K562 (cell line): ENCODE data around the gene BEST4. TPM values are rescaled to one million over a fixed set of nuclear protein-coding genes. Genes with fewer than 3 reads are reported as not detected.

Experiments used
- ATAC-seq: fragments of 200-7000 bp; cut with Tn5 transposase; 3 replicates; pipeline ENCODE4 v1.9.1; 2020; ENCODE audit warnings: moderate library complexity
- BruUV-seq: library from RNA; stranded (reverse); fragments of 400-500 nt; replicated peaks from 2 replicates; lab custom pipeline; 2021; lab: Mats Ljungman, UMichigan
- CTCF ChIA-PET: fragments of 300-600 bp; formaldehyde crosslinking; extraction: SDS; loops from one replicate; lab custom pipeline; 2021; ENCODE audit warnings: low intra/inter-chr PET ratio; lab: Yijun Ruan, JAX
- POLR2A ChIA-PET: fragments of 300-600, 350-650 bp; sonication (Branson Sonifier 250); formaldehyde crosslinking; extraction: SDS; loops from one replicate; lab custom pipeline; 2021; ENCODE audit warnings: antibody characterized with exemption, inconsistent platforms; lab: Yijun Ruan, JAX
- DNase-seq, 4 experiments: peaks; one replicate each; pipeline versions ENCODE4 v3.0.0 to v3.0.0-alpha.2; 2011 to 2018; ENCODE audit warnings: low spot score in 3 of 4, mixed read lengths in 3 of 4; ENCODE audit errors: extremely low read depth in 1 of 4
- FAIRE-seq: peaks from 2 replicates; lab custom pipeline; 2011; peaks lifted over from hg19 to GRCh38; lab: Jason Lieb, UNC
- H2AFZ ChIP-seq: 2 replicates; pipeline ENCODE4 v1.6.0; 2011; ENCODE audit warnings: low read depth, low read length, control low read depth, inconsistent platforms
- H3K27ac ChIP-seq: fragments of 200-600 bp; 3 replicates; pipeline ENCODE4 v1.8.0; 2011; ENCODE audit warnings: low read depth, mild to moderate bottlenecking, control low read depth, inconsistent platforms, low read length, moderate library complexity, mixed read lengths; ENCODE audit errors: extremely low read depth
- H3K27me3 ChIP-seq, 2 experiments: fragments of 300-600 bp in 1 of 2; 2 replicates in 1 of 2; 3 replicates in 1 of 2; pipeline versions ENCODE4 v1.6.0 to v1.8.0; 2011; ENCODE audit warnings: inconsistent platforms in 2 of 2, low read length in 2 of 2, mild to moderate bottlenecking in 1 of 2, mixed read lengths in 1 of 2, moderate library complexity in 1 of 2; ENCODE audit not compliant: control insufficient read depth in 2 of 2, insufficient read depth in 2 of 2
- H3K36me3 ChIP-seq: fragments of 300-600 bp; 3 replicates; pipeline ENCODE4 v1.8.0; 2011; ENCODE audit warnings: mild to moderate bottlenecking, low read length, inconsistent platforms; ENCODE audit not compliant: control insufficient read depth, insufficient read depth
- H3K4me1 ChIP-seq, 2 experiments: fragments of 200-600 bp in 1 of 2; replicated peaks in 1 of 2; 2 replicates in 1 of 2; 3 replicates in 1 of 2; pipeline versions ENCODE4 v1.5.1 to v1.8.0; 2011; ENCODE audit warnings: inconsistent platforms in 2 of 2, low read length in 2 of 2, mild to moderate bottlenecking in 1 of 2, mixed read lengths in 1 of 2, moderate library complexity in 1 of 2; ENCODE audit not compliant: control insufficient read depth in 2 of 2, insufficient read depth in 2 of 2
- H3K4me2 ChIP-seq: 2 replicates; pipeline ENCODE4 v1.6.1; 2011; ENCODE audit warnings: low read length, control low read depth, inconsistent platforms, mixed read lengths; ENCODE audit not compliant: insufficient read depth
- H3K4me3 ChIP-seq: fragments of 200-600 bp; sonication (generic), shearing (Covaris generic); 2 replicates; pipeline ENCODE4 v1.5.1; 2016; ENCODE audit warnings: control low read depth, inconsistent platforms
- H3K79me2 ChIP-seq: fragments of 200-600 bp; 3 replicates; pipeline ENCODE4 v1.8.0; 2011; ENCODE audit warnings: low read length, inconsistent platforms; ENCODE audit not compliant: control insufficient read depth, insufficient read depth
- H3K9ac ChIP-seq, 2 experiments: 2 replicates each; pipeline versions ENCODE4 v1.6.0 to v1.6.1; 2011; ENCODE audit warnings: low read depth in 2 of 2, low read length in 2 of 2, control low read depth in 1 of 2, inconsistent platforms in 1 of 2, mild to moderate bottlenecking in 1 of 2, mixed read lengths in 1 of 2; ENCODE audit not compliant: insufficient read depth in 1 of 2
- H3K9me1 ChIP-seq: one replicate; pipeline ENCODE4 v1.6.0; 2011; ENCODE audit warnings: inconsistent platforms, mild to moderate bottlenecking, low read length, moderate library complexity; ENCODE audit not compliant: control insufficient read depth, insufficient read depth
- H3K9me3 ChIP-seq: replicated peaks from 2 replicates; pipeline ENCODE4 v1.5.1; 2011; ENCODE audit warnings: low read depth, low read length, inconsistent platforms; ENCODE audit not compliant: control insufficient read depth, insufficient read depth
- H4K20me1 ChIP-seq: replicated peaks from 2 replicates; pipeline ENCODE4 v1.6.1; 2011; ENCODE audit warnings: low read length, inconsistent platforms, mixed read lengths; ENCODE audit not compliant: control insufficient read depth, insufficient read depth
- BHLHE40 ChIP-seq: IDR thresholded peaks from 2 replicates; pipeline ENCODE4 v1.6.1; 2011; ENCODE audit warnings: low read length, improper control_type of control experiment
- CTBP1 ChIP-seq: fragments of 450-650 bp; IDR thresholded peaks from 2 replicates; pipeline ENCODE4 v1.6.1; 2016; ENCODE audit warnings: borderline replicate concordance
- NFIC ChIP-seq: fragments of 450-650 bp; IDR thresholded peaks from 2 replicates; pipeline ENCODE4 v1.6.1; 2017; ENCODE audit warnings: mild to moderate bottlenecking, inconsistent platforms
- ZNF197 ChIP-seq: fragments of 200-800 bp; sonication (Bioruptor generic); IDR thresholded peaks from 2 replicates; pipeline ENCODE4 v1.6.1; 2016; ENCODE audit warnings: low read depth, missing genetic modification characterization, missing compliant biosample characterization
- WGBS: fragments of 100-300 bp; shearing (Covaris generic); methylation state at CpG from one replicate; pipeline ENCODE4 v1.1.6; 2016; ENCODE audit warnings: low coverage, mixed read lengths; ENCODE audit not compliant: insufficient coverage; ENCODE audit errors: missing lambda C conversion rate; 5-methylcytosine and 5-hydroxymethylcytosine counted together
- in situ Hi-C: fragments of 300-500 bp; cut with MboI; formaldehyde crosslinking; loops from 4 replicates; pipeline ENCODE4 v1.15.0; 2018; ENCODE audit warnings: inconsistent platforms, mixed read lengths
- intact Hi-C: fragments of 100-400 bp; cut with micrococcal nuclease; formaldehyde crosslinking; loops from 2 replicates; pipeline ENCODE4 v1.14.2; 2022
- polyA plus RNA-seq, 8 experiments: library from polyadenylated mRNA; depleted of rRNA in 4 of 8; stranded (reverse) in 5 of 8; unstranded in 3 of 8; fragments of >200 nt; fragmentation: Nextera tagmentation in 2 of 8; fragmentation: Illumina TruSeq in 1 of 8; extraction: Ambion mirVana in 2 of 8; extraction: Trizol in 1 of 8; gene quantifications; 2 replicates each; pipeline versions ENCODE4 v1.2.1 to v1.2.3, GENCODE V29; 2011 to 2014; ENCODE audit warnings: inconsistent platforms in 1 of 8, missing spikeins in 1 of 8
- total RNA-seq, 7 experiments: library from RNA; depleted of rRNA in 6 of 7; stranded (reverse); fragments of >200 nt in 6 of 7; fragmentation: Illumina TruSeq in 2 of 7; extraction: Trizol in 2 of 7; gene quantifications; 2 replicates each; pipeline versions ENCODE4 v1.2.1 to v1.2.3, GENCODE V29; 2011 to 2021; ENCODE audit warnings: low replicate concordance in 1 of 7
- TF ChIP-seq, protein P1 (sequence below), 2 experiments: fragments of 450-650 bp; formaldehyde crosslinking in 1 of 2; IDR thresholded peaks; 2 replicates each; pipeline versions ENCODE4 v1.4.0 to v1.6.1; 2014 to 2020; ENCODE audit warnings: mild to moderate bottlenecking in 2 of 2, borderline replicate concordance in 1 of 2, low read depth in 1 of 2

BEST4 gene
- total and polyA plus RNA-seq, 9 of the 15 experiments (the other 6 are each of a cell fraction or from before 2014, with no cell fraction given): 0.07 to 0.11 TPM; not detected in 7

DNA sequence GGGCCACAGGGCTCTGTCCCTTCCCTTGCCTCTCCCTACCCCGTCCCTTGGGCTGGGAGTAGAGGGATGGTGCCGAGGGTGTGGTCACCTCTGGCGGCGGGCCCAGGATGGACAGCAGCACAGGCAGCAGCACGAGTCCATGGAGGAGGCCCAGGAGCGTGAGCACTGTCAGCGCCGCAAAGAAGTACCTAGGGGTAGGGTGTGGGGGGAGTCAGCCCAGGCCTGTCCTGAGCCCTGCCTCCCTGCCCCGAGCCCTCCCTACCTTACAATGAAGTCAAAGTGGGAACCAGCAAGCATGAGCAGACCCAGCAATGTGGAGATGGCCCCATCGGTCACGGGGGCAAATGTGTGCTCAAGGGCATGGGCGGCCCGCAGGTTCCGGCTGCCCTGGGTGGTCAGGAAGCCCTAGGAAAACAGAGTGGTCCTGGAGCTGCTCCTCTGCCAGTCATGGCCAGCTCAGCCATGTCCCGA, 35.0 kb upstream of the BEST4 start:
- Histone ChIP-seq H3K9ac (peak overlapping the region in 1 of 2 experiments; percentile 70; a peak in 2 of 4 replicates), H3K9me3 (no peaks in the 10 kb centered on the region), H2AFZ (peak overlapping the region; percentile 47), H3K27me3 (no peaks in the 10 kb centered on the region), H3K4me2 (peak overlapping the region; percentile 22; the same call in 1 of the 2 replicates), H3K36me3 (no peaks in the 10 kb centered on the region), H4K20me1 (no peaks in the 10 kb centered on the region), H3K4me3 (no peak overlapping the region), H3K27ac (no peak overlapping the region), H3K4me1 (peaks cover 13 to 49% of the 10 kb centered on the region in 2 experiments), H3K79me2 (no peaks in the 10 kb centered on the region), H3K9me1 (no peaks in the 10 kb centered on the region)
- BruUV-seq: no TSS peak
- intact Hi-C loops: no loop called here
- ChIA-PET CTCF (no interaction called here), POLR2A (interaction anchor here (1.5 to 9.2 kb wide), 6 partner anchors 9 to 517 kb away, joined by 4 to 594 read pairs (median 162); partner anchors contain the start of genes BTBD19, DYNLT4, MUTYH and PLK3)
- DNase-seq: no peak
- in situ Hi-C loops: loop anchor here (5.0 kb wide), 1 partner anchor 91 kb away; the partner anchor contains the start of gene RNU5D-1
- no peak for FAIRE-seq
- no peak for ATAC-seq
- TF ChIP-seq BHLHE40 (peak; percentile 61; the same call in 1 of the 2 replicates), NFIC (peak; percentile 50), CTBP1 (peak; percentile 45; the same call in 1 of the 2 replicates), ZNF197 (CRISPR knock-in tag) (no peak)
- TF ChIP-seq, protein P1, sequence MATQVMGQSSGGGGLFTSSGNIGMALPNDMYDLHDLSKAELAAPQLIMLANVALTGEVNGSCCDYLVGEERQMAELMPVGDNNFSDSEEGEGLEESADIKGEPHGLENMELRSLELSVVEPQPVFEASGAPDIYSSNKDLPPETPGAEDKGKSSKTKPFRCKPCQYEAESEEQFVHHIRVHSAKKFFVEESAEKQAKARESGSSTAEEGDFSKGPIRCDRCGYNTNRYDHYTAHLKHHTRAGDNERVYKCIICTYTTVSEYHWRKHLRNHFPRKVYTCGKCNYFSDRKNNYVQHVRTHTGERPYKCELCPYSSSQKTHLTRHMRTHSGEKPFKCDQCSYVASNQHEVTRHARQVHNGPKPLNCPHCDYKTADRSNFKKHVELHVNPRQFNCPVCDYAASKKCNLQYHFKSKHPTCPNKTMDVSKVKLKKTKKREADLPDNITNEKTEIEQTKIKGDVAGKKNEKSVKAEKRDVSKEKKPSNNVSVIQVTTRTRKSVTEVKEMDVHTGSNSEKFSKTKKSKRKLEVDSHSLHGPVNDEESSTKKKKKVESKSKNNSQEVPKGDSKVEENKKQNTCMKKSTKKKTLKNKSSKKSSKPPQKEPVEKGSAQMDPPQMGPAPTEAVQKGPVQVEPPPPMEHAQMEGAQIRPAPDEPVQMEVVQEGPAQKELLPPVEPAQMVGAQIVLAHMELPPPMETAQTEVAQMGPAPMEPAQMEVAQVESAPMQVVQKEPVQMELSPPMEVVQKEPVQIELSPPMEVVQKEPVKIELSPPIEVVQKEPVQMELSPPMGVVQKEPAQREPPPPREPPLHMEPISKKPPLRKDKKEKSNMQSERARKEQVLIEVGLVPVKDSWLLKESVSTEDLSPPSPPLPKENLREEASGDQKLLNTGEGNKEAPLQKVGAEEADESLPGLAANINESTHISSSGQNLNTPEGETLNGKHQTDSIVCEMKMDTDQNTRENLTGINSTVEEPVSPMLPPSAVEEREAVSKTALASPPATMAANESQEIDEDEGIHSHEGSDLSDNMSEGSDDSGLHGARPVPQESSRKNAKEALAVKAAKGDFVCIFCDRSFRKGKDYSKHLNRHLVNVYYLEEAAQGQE (IDR thresholded peaks at IDR 0.05; ENCODE audit: borderline replicate concordance): peak; percentile 20; the same call in 1 of the 2 replicates
- TF ChIP-seq, protein P1 (CRISPR knock-in tag; IDR thresholded peaks at IDR 0.05; ENCODE audit: low read depth): no peak
- WGBS: 61% methylated on average over 15 of the region's 15 CpGs
